GM12878 (cell line): ENCODE data around the gene DTNA. TPM values are rescaled to one million over a fixed set of nuclear protein-coding genes. Genes with fewer than 3 reads are reported as not detected.

ENCODE experiments used
- ATAC-seq: fragments of 200-7000 bp; cut with Tn5 transposase; 3 replicates; pipeline ENCODE4 v1.9.1; 2020; ENCODE audit warnings: mild to moderate bottlenecking, moderate library complexity
- BruUV-seq: library from RNA; stranded (reverse); fragments of 400-500 nt; replicated peaks from 2 replicates; lab custom pipeline; 2021; lab: Mats Ljungman, UMichigan
- CTCF ChIA-PET: fragments of 300-600 bp; sonication (Branson Sonifier 250); formaldehyde crosslinking; extraction: SDS; loops from one replicate; lab custom pipeline; 2021; ENCODE audit warnings: inconsistent platforms; lab: Yijun Ruan, JAX
- POLR2A ChIA-PET: fragments of 350-600 bp; formaldehyde crosslinking; extraction: SDS; loops from one replicate; lab custom pipeline; 2021; ENCODE audit warnings: inconsistent platforms; lab: Charles Lee
- RAD21 ChIA-PET: fragments of 300-600 bp; sonication (Branson Sonifier 250); formaldehyde crosslinking; loops from one replicate; lab custom pipeline; 2023; ENCODE audit warnings: antibody characterized with exemption; ENCODE audit not compliant: unreplicated experiment; lab: Charles Lee
- SMC1A ChIA-PET: fragments of 300-600 bp; sonication (Branson Sonifier 250); formaldehyde crosslinking; loops from one replicate; lab custom pipeline; 2023; ENCODE audit not compliant: unreplicated experiment, uncharacterized antibody; lab: Charles Lee
- DNase-seq: peaks from one replicate; pipeline ENCODE4 v3.0.0-alpha.2; 2011; ENCODE audit warnings: low read depth, low spot score
- FAIRE-seq: peaks from 3 replicates; lab custom pipeline; 2011; peaks lifted over from hg19 to GRCh38; lab: Jason Lieb, UNC
- H2AFZ ChIP-seq: 2 replicates; pipeline ENCODE4 v1.6.0; 2011; ENCODE audit warnings: low read depth, low read length, control low read depth; ENCODE audit not compliant: control insufficient read depth
- H3K27ac ChIP-seq: 2 replicates; pipeline ENCODE4 v1.5.1; 2011; ENCODE audit warnings: control low read depth; ENCODE audit not compliant: control insufficient read depth, insufficient read depth
- H3K27me3 ChIP-seq, 2 experiments: replicated peaks in 1 of 2; 2 replicates each; pipeline versions ENCODE4 v1.6.0 to v1.6.1; 2011; ENCODE audit warnings: low read length in 1 of 2; ENCODE audit not compliant: control insufficient read depth in 2 of 2, insufficient read depth in 2 of 2
- H3K36me3 ChIP-seq, 2 experiments: 2 replicates each; pipeline ENCODE4 v1.5.1; 2011; ENCODE audit warnings: low read length in 1 of 2; ENCODE audit not compliant: control insufficient read depth in 2 of 2, insufficient read depth in 2 of 2
- H3K4me1 ChIP-seq: 2 replicates; pipeline ENCODE4 v1.6.1; 2011; ENCODE audit warnings: mild to moderate bottlenecking, low read length, moderate library complexity, mixed read lengths; ENCODE audit not compliant: control insufficient read depth, insufficient read depth
- H3K4me2 ChIP-seq: 2 replicates; pipeline ENCODE4 v1.6.0; 2011; ENCODE audit warnings: control low read depth; ENCODE audit not compliant: control insufficient read depth, insufficient read depth
- H3K4me3 ChIP-seq: fragments of 200-600 bp; sonication (generic); 2 replicates; pipeline ENCODE4 v1.5.1; 2016
- H3K79me2 ChIP-seq: 2 replicates; pipeline ENCODE4 v1.6.0; 2011; ENCODE audit warnings: low read length; ENCODE audit not compliant: control insufficient read depth, insufficient read depth
- H3K9ac ChIP-seq: 2 replicates; pipeline ENCODE4 v1.8.0; 2011; ENCODE audit warnings: low read length, control low read depth, mixed read lengths; ENCODE audit not compliant: control insufficient read depth, insufficient read depth
- H3K9me3 ChIP-seq: replicated peaks from 3 replicates; pipeline ENCODE4 v1.5.1; 2011; ENCODE audit warnings: mild to moderate bottlenecking, low read length; ENCODE audit not compliant: control insufficient read depth, insufficient read depth
- H4K20me1 ChIP-seq: 2 replicates; pipeline ENCODE4 v1.6.0; 2011; ENCODE audit not compliant: control insufficient read depth, insufficient read depth
- ASH2L ChIP-seq: fragments of 300-600, 200-600 bp; sonication (generic); IDR thresholded peaks from 2 replicates; pipeline ENCODE4 v1.6.1; 2017; ENCODE audit warnings: low read depth, mild to moderate bottlenecking, borderline replicate concordance
- BRCA1 ChIP-seq: IDR thresholded peaks from 2 replicates; pipeline ENCODE4 v1.6.1; 2011; ENCODE audit warnings: low read depth, low read length, improper control_type of control experiment
- GABPA ChIP-seq: IDR thresholded peaks from 2 replicates; pipeline ENCODE4 v1.6.1; 2014; ENCODE audit warnings: antibody characterized with exemption, low read depth, mild to moderate bottlenecking, inconsistent platforms
- HSF1 ChIP-seq: fragments of 150-350 bp; IDR thresholded peaks from 2 replicates; pipeline ENCODE4 v1.6.1; 2014; ENCODE audit warnings: mild to moderate bottlenecking, low read depth, low read length
- MTA3 ChIP-seq: IDR thresholded peaks from 2 replicates; pipeline ENCODE4 v1.6.1; 2012; ENCODE audit warnings: low read length, inconsistent platforms, borderline replicate concordance
- MYB ChIP-seq: fragments of 150-350 bp; IDR thresholded peaks from 2 replicates; pipeline ENCODE4 v1.6.1; 2014; ENCODE audit warnings: mild to moderate bottlenecking, low read depth, low read length, borderline replicate concordance
- STAT1 ChIP-seq: fragments of 450-650 bp; conservative IDR thresholded peaks from 2 replicates; pipeline ENCODE4 v1.6.1; 2014; ENCODE audit warnings: antibody characterized with exemption, mild to moderate bottlenecking
- USF2 ChIP-seq: IDR thresholded peaks from 2 replicates; pipeline ENCODE4 v1.6.1; 2011; ENCODE audit warnings: low read depth, low read length, improper control_type of control experiment, borderline replicate concordance
- ZNF217 ChIP-seq: fragments of 450-650 bp; IDR thresholded peaks from 2 replicates; pipeline ENCODE4 v1.6.1; 2017; ENCODE audit warnings: antibody characterized with exemption, mild to moderate bottlenecking
- ZZZ3 ChIP-seq: IDR thresholded peaks from 2 replicates; pipeline ENCODE4 v1.6.1; 2011; ENCODE audit warnings: low read depth; ENCODE audit not compliant: control insufficient read depth, insufficient read length
- WGBS: methylation state at CpG from one replicate; pipeline ENCODE4 v1.1.6; 2016; ENCODE audit warnings: low lambda C conversion rate; ENCODE audit not compliant: insufficient replicate concordance, insufficient coverage; ENCODE audit errors: missing lambda C conversion rate; 5-methylcytosine and 5-hydroxymethylcytosine counted together
- in situ Hi-C: fragments of 300-500 bp; cut with MboI; formaldehyde crosslinking; loops from 9 replicates; pipeline ENCODE4 v1.14.3; 2018; ENCODE audit warnings: mixed read lengths
- intact Hi-C: fragments of 100-400 bp; cut with micrococcal nuclease; formaldehyde crosslinking; loops from one replicate; pipeline ENCODE4 v1.14.2; 2022; ENCODE audit not compliant: unreplicated experiment
- polyA plus RNA-seq, 11 experiments: library from polyadenylated mRNA; depleted of rRNA in 4 of 11; unstranded in 6 of 11; stranded (reverse) in 5 of 11; fragments of >200 nt; fragmentation: Nextera tagmentation in 4 of 11; fragmentation: Illumina TruSeq in 1 of 11; extraction: Ambion mirVana in 4 of 11; extraction: Trizol in 1 of 11; gene quantifications; 1 replicate in 1 of 11; 2 replicates in 10 of 11; pipeline versions ENCODE4 v1.2.1 to v1.2.3, GENCODE V29; 2011 to 2016; ENCODE audit warnings: inconsistent platforms in 2 of 11, missing spikeins in 2 of 11, low read depth in 1 of 11
- total RNA-seq, 4 experiments: library from RNA; depleted of rRNA in 3 of 4; stranded (reverse); fragments of >200 nt in 3 of 4; fragmentation: Illumina TruSeq in 1 of 4; extraction: Trizol in 1 of 4; gene quantifications; 2 replicates each; pipeline versions ENCODE4 v1.2.1 to v1.2.3, GENCODE V29; 2013 to 2021
- TF ChIP-seq, protein P1 (sequence below): fragments of 450-650 bp; IDR thresholded peaks from 2 replicates; pipeline ENCODE4 v1.6.1; 2018; ENCODE audit warnings: borderline replicate concordance, mild to moderate bottlenecking; ENCODE audit not compliant: partially characterized antibody
- TF ChIP-seq, protein P2 (sequence below): fragments of 450-650 bp; IDR thresholded peaks from 2 replicates; pipeline ENCODE4 v1.6.1; 2016; ENCODE audit warnings: mild to moderate bottlenecking, moderate library complexity, borderline replicate concordance

DTNA gene
- total and polyA plus RNA-seq, 10 of the 15 experiments (the other 5 are each of a cell fraction or from before 2014, with no cell fraction given) = 0.26 to 8.6 (median 0.53) TPM

DNA sequence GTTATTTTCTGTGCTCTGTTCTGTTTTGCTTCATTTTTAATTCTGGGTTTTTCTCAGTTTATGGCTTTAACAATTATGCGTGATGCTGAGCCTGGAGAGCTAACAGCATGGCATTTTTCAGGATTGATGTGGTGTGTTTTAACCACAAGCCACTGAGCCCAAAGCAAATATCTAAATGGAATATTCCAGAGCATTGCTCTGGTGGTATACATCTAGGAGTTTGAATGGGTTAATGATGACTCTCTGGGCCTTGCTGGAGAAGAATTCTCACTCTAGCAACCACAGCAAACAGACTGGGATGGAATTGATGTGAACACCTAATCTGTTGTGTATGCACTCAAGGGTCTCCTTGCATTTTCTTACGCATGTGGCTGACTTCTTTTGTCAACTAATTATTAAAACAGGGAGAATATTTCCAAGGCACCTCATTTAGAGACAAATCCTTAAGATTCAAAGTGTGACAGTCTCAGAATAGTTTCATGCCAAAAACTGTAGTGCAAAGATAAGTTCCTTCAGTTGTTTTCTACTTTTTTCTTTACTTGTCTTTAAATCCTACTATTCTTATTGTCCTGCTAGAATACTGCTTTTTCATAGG is 164.0 kb downstream of the DTNA start:
- Histone ChIP-seq H3K9ac (no peak overlapping the region), H3K36me3 (no peaks in the 10 kb centered on the region), H3K4me3 (no peak overlapping the region), H2AFZ (no peak overlapping the region), H3K27ac (no peak overlapping the region), H3K79me2 (no peaks in the 10 kb centered on the region), H3K4me2 (no peak overlapping the region), H3K27me3 (no peaks in the 10 kb centered on the region), H3K9me3 (no peaks in the 10 kb centered on the region; the same call in 2 of the 3 replicates), H3K4me1 (no peaks in the 10 kb centered on the region), H4K20me1 (no peaks in the 10 kb centered on the region)
- intact Hi-C loops (no loop called here), in situ Hi-C loops (no loop called here)
- no TSS peak for BruUV-seq
- FAIRE-seq = no peak
- ChIA-PET CTCF (no interaction called here), POLR2A (no interaction called here), RAD21 (no interaction called here), SMC1A (no interaction called here)
- WGBS = 51% methylated on average over 2 of the region's 2 CpGs
- DNase-seq = no peak
- no peak for ATAC-seq
- TF ChIP-seq GABPA (no peak), HSF1 (no peak), ZNF217 (no peak), ASH2L (no peak), ZZZ3 (no peak), STAT1 (no peak), MTA3 (no peak), BRCA1 (no peak), USF2 (no peak), MYB (no peak)
- TF ChIP-seq, protein P1, sequence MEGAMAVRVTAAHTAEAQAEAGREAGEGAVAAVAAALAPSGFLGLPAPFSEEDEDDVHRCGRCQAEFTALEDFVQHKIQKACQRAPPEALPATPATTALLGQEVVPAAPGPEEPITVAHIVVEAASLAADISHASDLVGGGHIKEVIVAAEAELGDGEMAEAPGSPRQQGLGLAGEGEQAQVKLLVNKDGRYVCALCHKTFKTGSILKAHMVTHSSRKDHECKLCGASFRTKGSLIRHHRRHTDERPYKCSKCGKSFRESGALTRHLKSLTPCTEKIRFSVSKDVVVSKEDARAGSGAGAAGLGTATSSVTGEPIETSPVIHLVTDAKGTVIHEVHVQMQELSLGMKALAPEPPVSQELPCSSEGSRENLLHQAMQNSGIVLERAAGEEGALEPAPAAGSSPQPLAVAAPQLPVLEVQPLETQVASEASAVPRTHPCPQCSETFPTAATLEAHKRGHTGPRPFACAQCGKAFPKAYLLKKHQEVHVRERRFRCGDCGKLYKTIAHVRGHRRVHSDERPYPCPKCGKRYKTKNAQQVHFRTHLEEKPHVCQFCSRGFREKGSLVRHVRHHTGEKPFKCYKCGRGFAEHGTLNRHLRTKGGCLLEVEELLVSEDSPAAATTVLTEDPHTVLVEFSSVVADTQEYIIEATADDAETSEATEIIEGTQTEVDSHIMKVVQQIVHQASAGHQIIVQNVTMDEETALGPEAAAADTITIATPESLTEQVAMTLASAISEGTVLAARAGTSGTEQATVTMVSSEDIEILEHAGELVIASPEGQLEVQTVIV = no peak
- TF ChIP-seq, protein P2, sequence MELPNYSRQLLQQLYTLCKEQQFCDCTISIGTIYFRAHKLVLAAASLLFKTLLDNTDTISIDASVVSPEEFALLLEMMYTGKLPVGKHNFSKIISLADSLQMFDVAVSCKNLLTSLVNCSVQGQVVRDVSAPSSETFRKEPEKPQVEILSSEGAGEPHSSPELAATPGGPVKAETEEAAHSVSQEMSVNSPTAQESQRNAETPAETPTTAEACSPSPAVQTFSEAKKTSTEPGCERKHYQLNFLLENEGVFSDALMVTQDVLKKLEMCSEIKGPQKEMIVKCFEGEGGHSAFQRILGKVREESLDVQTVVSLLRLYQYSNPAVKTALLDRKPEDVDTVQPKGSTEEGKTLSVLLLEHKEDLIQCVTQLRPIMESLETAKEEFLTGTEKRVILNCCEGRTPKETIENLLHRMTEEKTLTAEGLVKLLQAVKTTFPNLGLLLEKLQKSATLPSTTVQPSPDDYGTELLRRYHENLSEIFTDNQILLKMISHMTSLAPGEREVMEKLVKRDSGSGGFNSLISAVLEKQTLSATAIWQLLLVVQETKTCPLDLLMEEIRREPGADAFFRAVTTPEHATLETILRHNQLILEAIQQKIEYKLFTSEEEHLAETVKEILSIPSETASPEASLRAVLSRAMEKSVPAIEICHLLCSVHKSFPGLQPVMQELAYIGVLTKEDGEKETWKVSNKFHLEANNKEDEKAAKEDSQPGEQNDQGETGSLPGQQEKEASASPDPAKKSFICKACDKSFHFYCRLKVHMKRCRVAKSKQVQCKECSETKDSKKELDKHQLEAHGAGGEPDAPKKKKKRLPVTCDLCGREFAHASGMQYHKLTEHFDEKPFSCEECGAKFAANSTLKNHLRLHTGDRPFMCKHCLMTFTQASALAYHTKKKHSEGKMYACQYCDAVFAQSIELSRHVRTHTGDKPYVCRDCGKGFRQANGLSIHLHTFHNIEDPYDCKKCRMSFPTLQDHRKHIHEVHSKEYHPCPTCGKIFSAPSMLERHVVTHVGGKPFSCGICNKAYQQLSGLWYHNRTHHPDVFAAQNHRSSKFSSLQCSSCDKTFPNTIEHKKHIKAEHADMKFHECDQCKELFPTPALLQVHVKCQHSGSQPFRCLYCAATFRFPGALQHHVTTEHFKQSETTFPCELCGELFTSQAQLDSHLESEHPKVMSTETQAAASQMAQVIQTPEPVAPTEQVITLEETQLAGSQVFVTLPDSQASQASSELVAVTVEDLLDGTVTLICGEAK = no peak
